WTC11 (cell line): Measurements from ENCODE around the gene KCNJ15. TPM values are rescaled to one million over a fixed set of nuclear protein-coding genes. Genes with fewer than 3 reads are reported as not detected.

ENCODE experiments used
- ATAC-seq: fragments of 200-7000 bp; cut with Tn5 transposase; 2 replicates; pipeline ENCODE4 v1.10.0; 2021; ENCODE audit warnings: mild to moderate bottlenecking, moderate library complexity
- CTCF ChIA-PET: fragments of 300-600 bp; sonication (Branson Sonifier 250); formaldehyde crosslinking; loops from one replicate; lab custom pipeline; 2021; ENCODE audit warnings: antibody characterized with exemption; lab: Charles Lee
- POLR2A ChIA-PET: fragments of 350-600 bp; sonication (Branson Sonifier 250); formaldehyde crosslinking; loops from one replicate; lab custom pipeline; 2021; ENCODE audit warnings: antibody characterized with exemption; lab: Charles Lee
- DNase-seq: peaks from one replicate; pipeline ENCODE4 v3.0.0; 2021; ENCODE audit warnings: low spot score
- H3K27ac Mint-ChIP-seq: 2 replicates; pipeline ENCODE4 v1.8.0; 2021; ENCODE audit warnings: mixed read lengths
- H3K27me3 Mint-ChIP-seq: 2 replicates; pipeline ENCODE4 v1.8.0; 2021; ENCODE audit warnings: low read depth, mild to moderate bottlenecking, moderate library complexity, mixed read lengths
- H3K36me3 Mint-ChIP-seq: 2 replicates; pipeline ENCODE4 v1.8.0; 2021; ENCODE audit warnings: mixed read lengths
- H3K4me1 Mint-ChIP-seq: 2 replicates; pipeline ENCODE4 v1.8.0; 2022; ENCODE audit warnings: mixed read lengths
- H3K4me3 Mint-ChIP-seq: 2 replicates; pipeline ENCODE4 v1.8.0; 2021; ENCODE audit warnings: mild to moderate bottlenecking, moderate library complexity, mixed read lengths
- H3K9me3 Mint-ChIP-seq: 2 replicates; pipeline ENCODE4 v1.8.0; 2021; ENCODE audit warnings: mixed read lengths
- CDX4 ChIP-seq: fragments of 250-450 bp; sonication (Bioruptor Pico); IDR thresholded peaks from 2 replicates; pipeline ENCODE4 v1.9.0; 2021; ENCODE audit warnings: moderate library complexity, mild to moderate bottlenecking, inconsistent platforms, borderline replicate concordance
- CREB1 ChIP-seq: sonication (generic); formaldehyde crosslinking; IDR thresholded peaks from 2 replicates; pipeline ENCODE4 v1.8.0; 2023; ENCODE audit warnings: mild to moderate bottlenecking, missing genetic modification reagents
- ERG ChIP-seq: fragments of 250-450 bp; sonication (Bioruptor Pico); IDR thresholded peaks from 2 replicates; pipeline ENCODE4 v1.8.0; 2021; ENCODE audit warnings: mild to moderate bottlenecking
- ESRRA ChIP-seq: sonication (generic); formaldehyde crosslinking; IDR thresholded peaks from 2 replicates; pipeline ENCODE4 v1.8.1; 2022; ENCODE audit warnings: mild to moderate bottlenecking, missing genetic modification reagents, borderline replicate concordance
- FOXP1 ChIP-seq: sonication (generic); formaldehyde crosslinking; IDR thresholded peaks from 2 replicates; pipeline ENCODE4 v1.8.0; 2022; ENCODE audit warnings: missing genetic modification reagents, mild to moderate bottlenecking, moderate library complexity, borderline replicate concordance
- JAZF1 ChIP-seq: fragments of 250-450 bp; sonication (Bioruptor Pico); IDR thresholded peaks from 2 replicates; pipeline ENCODE4 v1.9.0; 2021; ENCODE audit warnings: moderate library complexity, mild to moderate bottlenecking, inconsistent platforms
- KAT7 ChIP-seq: sonication (generic); formaldehyde crosslinking; IDR thresholded peaks from 2 replicates; pipeline ENCODE4 v1.8.1; 2023; ENCODE audit warnings: missing genetic modification reagents, mild to moderate bottlenecking, borderline replicate concordance
- MAX ChIP-seq: sonication (generic); formaldehyde crosslinking; IDR thresholded peaks from 2 replicates; pipeline ENCODE4 v1.8.0; 2022; ENCODE audit warnings: mild to moderate bottlenecking, missing genetic modification reagents
- MXD4 ChIP-seq: fragments of 250-450 bp; sonication (Bioruptor Pico); IDR thresholded peaks from 2 replicates; pipeline ENCODE4 v1.8.0; 2021; ENCODE audit warnings: mild to moderate bottlenecking, moderate library complexity, borderline replicate concordance
- MYBL2 ChIP-seq: sonication (generic); formaldehyde crosslinking; IDR thresholded peaks from 2 replicates; pipeline ENCODE4 v1.8.1; 2023; ENCODE audit warnings: mild to moderate bottlenecking, moderate library complexity, missing genetic modification reagents
- NFE2L1 ChIP-seq: sonication (generic); formaldehyde crosslinking; IDR thresholded peaks from 2 replicates; pipeline ENCODE4 v1.8.1; 2023; ENCODE audit warnings: missing genetic modification reagents
- NR2C2 ChIP-seq: sonication (generic); formaldehyde crosslinking; IDR thresholded peaks from 2 replicates; pipeline ENCODE4 v1.8.0; 2022; ENCODE audit warnings: mild to moderate bottlenecking, missing genetic modification reagents
- RELA ChIP-seq: sonication (generic); formaldehyde crosslinking; IDR thresholded peaks from 2 replicates; pipeline ENCODE4 v1.8.1; 2022; ENCODE audit warnings: missing genetic modification reagents, mild to moderate bottlenecking, borderline replicate concordance
- SMAD4 ChIP-seq: sonication (generic); formaldehyde crosslinking; IDR thresholded peaks from 2 replicates; pipeline ENCODE4 v1.8.0; 2022; ENCODE audit warnings: mild to moderate bottlenecking, missing genetic modification reagents
- SP1 ChIP-seq: sonication (generic); formaldehyde crosslinking; conservative IDR thresholded peaks from 2 replicates; pipeline ENCODE4 v1.8.1; 2022; ENCODE audit warnings: missing genetic modification reagents
- TP53 ChIP-seq: sonication (generic); formaldehyde crosslinking; IDR thresholded peaks from 2 replicates; pipeline ENCODE4 v1.8.1; 2023; ENCODE audit warnings: mild to moderate bottlenecking, missing genetic modification reagents
- ZNF121 ChIP-seq: sonication (generic); formaldehyde crosslinking; IDR thresholded peaks from 2 replicates; pipeline ENCODE4 v1.8.0; 2023; ENCODE audit warnings: missing genetic modification reagents
- ZNF671 ChIP-seq: fragments of 250-450 bp; sonication (Bioruptor Pico); IDR thresholded peaks from 2 replicates; pipeline ENCODE4 v1.8.0; 2021; ENCODE audit warnings: mild to moderate bottlenecking
- total RNA-seq: library from RNA; stranded (reverse); gene quantifications from 3 replicates; pipeline ENCODE4 v1.2.3, GENCODE V29; 2021
- TF ChIP-seq, protein P1 (sequence below): sonication (generic); formaldehyde crosslinking; IDR thresholded peaks from 2 replicates; pipeline ENCODE4 v1.8.0; 2023; ENCODE audit warnings: missing genetic modification reagents
- TF ChIP-seq, protein P2 (sequence below): sonication (generic); formaldehyde crosslinking; IDR thresholded peaks from 2 replicates; pipeline ENCODE4 v1.8.0; 2023; ENCODE audit warnings: mild to moderate bottlenecking, missing genetic modification reagents
- TF ChIP-seq, protein P3 (sequence below): sonication (generic); formaldehyde crosslinking; IDR thresholded peaks from 2 replicates; pipeline ENCODE4 v1.8.1; 2023; ENCODE audit warnings: mild to moderate bottlenecking, moderate library complexity, missing genetic modification reagents

The KCNJ15 gene
- total RNA-seq, 1 experiment from 2014 or later: 0.57 TPM

GRCh38 chr21:38354746-38355145 is 98.0 kb downstream of the KCNJ15 start:
- ATAC-seq (no peak), DNase-seq (no peak)
- ChIA-PET CTCF (interaction anchor here (1.0 to 4.1 kb wide), 6 partner anchors 84 to 596 kb away, joined by 3 to 55 read pairs (median 4); no protein-coding TSS in a partner anchor), POLR2A (no interaction called here)
- peaks cover 32% of the 10 kb centered on the region for H3K4me1 Mint-ChIP-seq
- TF ChIP-seq SMAD4 (CRISPR knock-in tag) (no peak), JAZF1 (CRISPR knock-in tag) (no peak), NR2C2 (CRISPR knock-in tag) (no peak), KAT7 (no peak), CDX4 (CRISPR knock-in tag) (no peak), NFE2L1 (CRISPR knock-in tag) (no peak), ESRRA (CRISPR knock-in tag) (no peak), CREB1 (CRISPR knock-in tag) (no peak), MYBL2 (CRISPR knock-in tag) (no peak), RELA (no peak), ZNF671 (no peak), TP53 (CRISPR knock-in tag) (no peak), MAX (CRISPR knock-in tag) (no peak), FOXP1 (no peak), MXD4 (no peak), ERG (CRISPR knock-in tag) (no peak), SP1 (CRISPR knock-in tag) (no peak)
- TF ChIP-seq, protein P1, sequence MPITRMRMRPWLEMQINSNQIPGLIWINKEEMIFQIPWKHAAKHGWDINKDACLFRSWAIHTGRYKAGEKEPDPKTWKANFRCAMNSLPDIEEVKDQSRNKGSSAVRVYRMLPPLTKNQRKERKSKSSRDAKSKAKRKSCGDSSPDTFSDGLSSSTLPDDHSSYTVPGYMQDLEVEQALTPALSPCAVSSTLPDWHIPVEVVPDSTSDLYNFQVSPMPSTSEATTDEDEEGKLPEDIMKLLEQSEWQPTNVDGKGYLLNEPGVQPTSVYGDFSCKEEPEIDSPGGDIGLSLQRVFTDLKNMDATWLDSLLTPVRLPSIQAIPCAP: no peak
- TF ChIP-seq, protein P2, sequence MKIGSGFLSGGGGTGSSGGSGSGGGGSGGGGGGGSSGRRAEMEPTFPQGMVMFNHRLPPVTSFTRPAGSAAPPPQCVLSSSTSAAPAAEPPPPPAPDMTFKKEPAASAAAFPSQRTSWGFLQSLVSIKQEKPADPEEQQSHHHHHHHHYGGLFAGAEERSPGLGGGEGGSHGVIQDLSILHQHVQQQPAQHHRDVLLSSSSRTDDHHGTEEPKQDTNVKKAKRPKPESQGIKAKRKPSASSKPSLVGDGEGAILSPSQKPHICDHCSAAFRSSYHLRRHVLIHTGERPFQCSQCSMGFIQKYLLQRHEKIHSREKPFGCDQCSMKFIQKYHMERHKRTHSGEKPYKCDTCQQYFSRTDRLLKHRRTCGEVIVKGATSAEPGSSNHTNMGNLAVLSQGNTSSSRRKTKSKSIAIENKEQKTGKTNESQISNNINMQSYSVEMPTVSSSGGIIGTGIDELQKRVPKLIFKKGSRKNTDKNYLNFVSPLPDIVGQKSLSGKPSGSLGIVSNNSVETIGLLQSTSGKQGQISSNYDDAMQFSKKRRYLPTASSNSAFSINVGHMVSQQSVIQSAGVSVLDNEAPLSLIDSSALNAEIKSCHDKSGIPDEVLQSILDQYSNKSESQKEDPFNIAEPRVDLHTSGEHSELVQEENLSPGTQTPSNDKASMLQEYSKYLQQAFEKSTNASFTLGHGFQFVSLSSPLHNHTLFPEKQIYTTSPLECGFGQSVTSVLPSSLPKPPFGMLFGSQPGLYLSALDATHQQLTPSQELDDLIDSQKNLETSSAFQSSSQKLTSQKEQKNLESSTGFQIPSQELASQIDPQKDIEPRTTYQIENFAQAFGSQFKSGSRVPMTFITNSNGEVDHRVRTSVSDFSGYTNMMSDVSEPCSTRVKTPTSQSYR: no peak
- TF ChIP-seq, protein P3, sequence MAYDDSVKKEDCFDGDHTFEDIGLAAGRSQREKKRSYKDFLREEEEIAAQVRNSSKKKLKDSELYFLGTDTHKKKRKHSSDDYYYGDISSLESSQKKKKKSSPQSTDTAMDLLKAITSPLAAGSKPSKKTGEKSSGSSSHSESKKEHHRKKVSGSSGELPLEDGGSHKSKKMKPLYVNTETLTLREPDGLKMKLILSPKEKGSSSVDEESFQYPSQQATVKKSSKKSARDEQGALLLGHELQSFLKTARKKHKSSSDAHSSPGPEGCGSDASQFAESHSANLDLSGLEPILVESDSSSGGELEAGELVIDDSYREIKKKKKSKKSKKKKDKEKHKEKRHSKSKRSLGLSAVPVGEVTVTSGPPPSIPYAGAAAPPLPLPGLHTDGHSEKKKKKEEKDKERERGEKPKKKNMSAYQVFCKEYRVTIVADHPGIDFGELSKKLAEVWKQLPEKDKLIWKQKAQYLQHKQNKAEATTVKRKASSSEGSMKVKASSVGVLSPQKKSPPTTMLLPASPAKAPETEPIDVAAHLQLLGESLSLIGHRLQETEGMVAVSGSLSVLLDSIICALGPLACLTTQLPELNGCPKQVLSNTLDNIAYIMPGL: no peak
- no peak overlapping the region for H3K4me3 Mint-ChIP-seq
- H3K27me3 Mint-ChIP-seq: peaks cover 30% of the 10 kb centered on the region
- H3K36me3 Mint-ChIP-seq: no peaks in the 10 kb centered on the region
- H3K27ac Mint-ChIP-seq: no peak overlapping the region
- H3K9me3 Mint-ChIP-seq: peaks cover 14% of the 10 kb centered on the region

DNA sequence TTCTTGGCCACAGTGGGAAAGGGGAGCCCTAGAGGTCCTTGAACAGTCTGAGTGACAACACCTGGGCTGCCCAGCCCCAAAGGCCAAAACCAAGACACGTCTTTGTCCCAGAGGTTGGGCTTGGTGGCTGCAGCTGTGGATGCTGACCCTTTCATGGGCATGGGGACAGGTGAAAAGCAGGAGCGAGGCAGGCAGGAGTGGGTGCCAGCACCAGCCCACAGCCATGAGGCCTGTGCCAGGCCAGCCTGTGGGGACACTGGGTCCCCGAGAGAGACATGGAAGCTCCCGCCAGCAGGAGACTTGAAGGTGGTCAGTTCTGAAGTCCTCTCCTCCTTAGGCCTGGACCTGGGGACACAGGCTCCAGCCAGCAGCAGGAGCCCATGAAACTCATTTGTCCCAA is 98.6 kb downstream of the KCNJ15 start:
- H3K9me3 Mint-ChIP-seq: peaks cover 19% of the 10 kb centered on the region
- TF ChIP-seq ZNF121 (CRISPR knock-in tag) (no peak), JAZF1 (CRISPR knock-in tag) (no peak)
- peaks cover 30% of the 10 kb centered on the region for H3K4me1 Mint-ChIP-seq
- ATAC-seq (no peak), DNase-seq (no peak)
- CTCF ChIA-PET: interaction anchor here (1.0 to 4.1 kb wide), 9 partner anchors 84 to 597 kb away, joined by 3 to 55 read pairs (median 3); no protein-coding TSS in a partner anchor
- H3K27me3 Mint-ChIP-seq: peaks cover 25% of the 10 kb centered on the region
- no peak overlapping the region for H3K27ac Mint-ChIP-seq
- H3K36me3 Mint-ChIP-seq: no peaks in the 10 kb centered on the region
- H3K4me3 Mint-ChIP-seq: no peak overlapping the region
- POLR2A ChIA-PET: no interaction called here
